ENCODE data around the gene TAF4. TPM values are rescaled to one million over a fixed set of nuclear protein-coding genes. Genes with fewer than 3 reads are reported as not detected.
"Not testable (repeated sequence)": the region's sequence is repeated elsewhere in the genome, so short reads cannot be mapped to it uniquely, and the experiment has no call there.

Gene TAF4
- total RNA-seq, 1 donor from 2014 or later: 19.9 TPM

- not testable (repeated sequence) for DNase-seq (ENCODE audit: low read depth)
Measured at GRCh38 chr20:61944967-61945366, 120.7 kb downstream of the TAF4 start.

GRCh38 chr20:61942526-61942925, 123.2 kb downstream of the TAF4 start:
- DNase-seq (ENCODE audit: low read depth): no peak

- DNase-seq (ENCODE audit: low read depth): no peak
Measured at GRCh38 chr20:61941721-61942405, 123.8 kb downstream of the TAF4 start.

GRCh38 chr20:61940976-61941720, 124.5 kb downstream of the TAF4 start:
- no peak for DNase-seq (ENCODE audit: low read depth)

GRCh38 chr20:61940491-61940890, 125.2 kb downstream of the TAF4 start:
- DNase-seq (ENCODE audit: low read depth): no peak

- no peak for DNase-seq (ENCODE audit: low read depth)
Measured at GRCh38 chr20:61939691-61940360, 125.9 kb downstream of the TAF4 start.

GRCh38 chr20:61938839-61939690, 126.6 kb downstream of the TAF4 start:
- no peak for DNase-seq (ENCODE audit: low read depth)

GRCh38 chr20:61937963-61938838, 127.5 kb downstream of the TAF4 start:
- DNase-seq (ENCODE audit: low read depth): no peak

- DNase-seq (ENCODE audit: low read depth): no peak
Measured at GRCh38 chr20:61937146-61937962, 128.3 kb downstream of the TAF4 start.

- no peak for DNase-seq (ENCODE audit: low read depth)
Measured at GRCh38 chr20:61936701-61937131, 129.0 kb downstream of the TAF4 start.

- no peak for DNase-seq (ENCODE audit: low read depth)
Measured at GRCh38 chr20:61935926-61936700, 129.6 kb downstream of the TAF4 start.

- DNase-seq (ENCODE audit: low read depth): no peak
Measured at GRCh38 chr20:61934716-61935530, 130.8 kb downstream of the TAF4 start.

- no peak for DNase-seq (ENCODE audit: low read depth)
Measured at GRCh38 chr20:61933951-61934715, 131.5 kb downstream of the TAF4 start.

GRCh38 chr20:61933481-61933950, 132.2 kb downstream of the TAF4 start:
- no peak for DNase-seq (ENCODE audit: low read depth)

- DNase-seq (ENCODE audit: low read depth): no peak
Measured at GRCh38 chr20:61932711-61933480, 132.8 kb downstream of the TAF4 start.

GRCh38 chr20:61932199-61932592, 133.5 kb downstream of the TAF4 start:
- no peak for DNase-seq (ENCODE audit: low read depth)

All from renal cortical epithelial cell (primary cell).